Measurements from ENCODE around the gene CXorf38. TPM values are rescaled to one million over a fixed set of nuclear protein-coding genes. Genes with fewer than 3 reads are reported as not detected.

Gene CXorf38
- total and polyA plus RNA-seq, 9 of the 15 experiments (the other 6 are each of a cell fraction or from before 2014, with no cell fraction given): 1.2 to 12.8 (median 8.4) TPM

DNA sequence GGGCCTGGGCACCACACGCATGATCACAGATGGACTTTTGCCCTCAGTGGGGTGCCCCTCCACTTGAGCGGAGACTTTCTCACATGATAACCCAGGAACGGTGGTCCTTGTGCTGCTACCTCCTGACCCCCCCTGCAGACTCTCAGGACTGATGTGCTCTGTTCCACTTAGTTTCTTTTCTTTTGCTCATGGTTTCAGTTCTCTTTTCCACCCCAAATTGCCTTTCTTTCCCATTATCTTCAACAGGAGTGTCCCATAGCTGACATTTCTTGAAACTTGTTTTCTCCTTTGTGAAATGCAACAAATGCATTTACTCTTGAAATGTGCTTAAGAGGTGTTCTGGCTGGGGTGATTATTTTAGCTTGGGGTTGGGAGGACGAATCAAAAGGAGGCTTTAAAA, 15.2 kb downstream of the CXorf38 start (continued):
- TF ChIP-seq, protein P1, sequence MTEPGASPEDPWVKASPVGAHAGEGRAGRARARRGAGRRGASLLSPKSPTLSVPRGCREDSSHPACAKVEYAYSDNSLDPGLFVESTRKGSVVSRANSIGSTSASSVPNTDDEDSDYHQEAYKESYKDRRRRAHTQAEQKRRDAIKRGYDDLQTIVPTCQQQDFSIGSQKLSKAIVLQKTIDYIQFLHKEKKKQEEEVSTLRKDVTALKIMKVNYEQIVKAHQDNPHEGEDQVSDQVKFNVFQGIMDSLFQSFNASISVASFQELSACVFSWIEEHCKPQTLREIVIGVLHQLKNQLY (CRISPR knock-in tag; conservative IDR thresholded peaks at IDR 0.05): no peak
- TF ChIP-seq PTRF (tag; IDR thresholded peaks at IDR 0.05): no peak
- TF ChIP-seq, protein P2, sequence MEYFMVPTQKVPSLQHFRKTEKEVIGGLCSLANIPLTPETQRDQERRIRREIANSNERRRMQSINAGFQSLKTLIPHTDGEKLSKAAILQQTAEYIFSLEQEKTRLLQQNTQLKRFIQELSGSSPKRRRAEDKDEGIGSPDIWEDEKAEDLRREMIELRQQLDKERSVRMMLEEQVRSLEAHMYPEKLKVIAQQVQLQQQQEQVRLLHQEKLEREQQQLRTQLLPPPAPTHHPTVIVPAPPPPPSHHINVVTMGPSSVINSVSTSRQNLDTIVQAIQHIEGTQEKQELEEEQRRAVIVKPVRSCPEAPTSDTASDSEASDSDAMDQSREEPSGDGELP (CRISPR knock-in tag; IDR thresholded peaks at IDR 0.05; ENCODE audit: borderline replicate concordance): no peak
- TF ChIP-seq, protein P3, sequence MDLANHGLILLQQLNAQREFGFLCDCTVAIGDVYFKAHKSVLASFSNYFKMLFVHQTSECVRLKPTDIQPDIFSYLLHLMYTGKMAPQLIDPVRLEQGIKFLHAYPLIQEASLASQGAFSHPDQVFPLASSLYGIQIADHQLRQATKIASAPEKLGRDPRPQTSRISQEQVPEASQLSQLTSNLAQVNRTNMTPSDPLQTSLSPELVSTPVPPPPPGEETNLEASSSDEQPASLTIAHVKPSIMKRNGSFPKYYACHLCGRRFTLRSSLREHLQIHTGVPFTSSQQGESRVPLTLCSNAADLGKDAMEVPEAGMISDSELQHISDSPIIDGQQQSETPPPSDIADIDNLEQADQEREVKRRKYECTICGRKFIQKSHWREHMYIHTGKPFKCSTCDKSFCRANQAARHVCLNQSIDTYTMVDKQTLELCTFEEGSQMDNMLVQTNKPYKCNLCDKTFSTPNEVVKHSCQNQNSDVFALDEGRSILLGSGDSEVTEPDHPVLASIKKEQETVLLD (IDR thresholded peaks at IDR 0.05): no peak

DNA sequence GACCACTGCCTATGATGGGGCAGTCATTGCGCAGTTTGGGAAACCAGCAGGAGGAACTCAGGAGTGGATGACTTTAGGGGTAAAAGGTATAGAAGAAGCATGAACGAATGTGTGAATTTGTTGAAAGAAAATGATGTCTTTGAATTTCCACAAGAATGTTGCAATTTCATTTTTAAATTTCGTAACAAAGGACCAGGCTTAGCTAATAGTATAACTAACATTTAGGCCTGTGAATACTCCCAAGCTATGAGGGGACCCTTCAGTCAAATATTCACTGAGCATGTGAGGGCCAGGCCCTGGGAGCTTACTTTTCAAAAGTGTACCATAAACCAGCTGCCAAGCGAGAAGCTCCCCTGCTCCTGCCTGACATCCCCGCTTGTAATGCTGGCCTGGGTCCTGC, 18.9 kb downstream of the CXorf38 start:
- 90% methylated on average over 5 of the region's 5 CpGs for WGBS (ENCODE audit: insufficient coverage, low coverage, missing lambda C conversion rate)
- Histone ChIP-seq H3K36me3 (ENCODE audit: control insufficient read depth, insufficient read depth, low read length) (peaks cover 41% of the 10 kb centered on the region; the same call in 2 of the 3 replicates), H3K9me3 (replicated peaks; ENCODE audit: control insufficient read depth, insufficient read depth, low read depth, low read length) (no peaks in the 10 kb centered on the region), H3K9ac (ENCODE audit: insufficient read depth in 1 of 2, low read depth in 2 of 2, low read length in 2 of 2) (no peak overlapping the region), H3K27me3 (ENCODE audit: control insufficient read depth in 2 of 2, insufficient read depth in 2 of 2, low read length in 2 of 2) (no peaks in the 10 kb centered on the region), H3K9me1 (ENCODE audit: control insufficient read depth, insufficient read depth, low read length) (no peaks in the 10 kb centered on the region), H3K27ac (ENCODE audit: extremely low read depth, low read depth, low read length) (no peak overlapping the region), H4K20me1 (replicated peaks; ENCODE audit: control insufficient read depth, insufficient read depth, low read length) (no peaks in the 10 kb centered on the region), H3K4me1 (replicated peaks in 1 of 2; ENCODE audit: control insufficient read depth in 2 of 2, insufficient read depth in 2 of 2, low read length in 2 of 2) (no peaks in the 10 kb centered on the region), H3K4me2 (ENCODE audit: insufficient read depth, low read length) (no peak overlapping the region), H3K4me3 (no peak overlapping the region), H3K79me2 (ENCODE audit: control insufficient read depth, insufficient read depth, low read length) (no peaks in the 10 kb centered on the region), H2AFZ (ENCODE audit: low read depth, low read length) (no peak overlapping the region)
- POLR2A ChIA-PET: interaction anchor here (1.1 kb wide), 1 partner anchor 57 kb away, joined by 5 read pairs; no protein-coding TSS in a partner anchor
- CTCF ChIA-PET (ENCODE audit: low intra/inter-chr PET ratio): no interaction called here
- intact Hi-C loops (cut with micrococcal nuclease) (no loop called here), in situ Hi-C loops (cut with MboI) (no loop called here)
- DNase-seq (ENCODE audit: extremely low read depth in 1 of 4, low spot score in 3 of 4) (no peak), ATAC-seq (no peak), FAIRE-seq (no peak)
- BruUV-seq (replicated peaks): no TSS peak
- TF ChIP-seq STAG1 (CRISPR knock-in tag; IDR thresholded peaks at IDR 0.05; ENCODE audit: borderline replicate concordance) (no peak), CCNT2 (IDR thresholded peaks at IDR 0.05; ENCODE audit: borderline replicate concordance, extremely low read depth, insufficient read length, low read depth, low read length) (no peak), ZZZ3 (IDR thresholded peaks at IDR 0.05) (no peak), CEBPB (tag; IDR thresholded peaks at IDR 0.05) (0 out of 2 replicates have a peak, but pooled peaks have one; percentile 47), ZNF184 (CRISPR knock-in tag; IDR thresholded peaks at IDR 0.05) (no peak), ZBED1 (IDR thresholded peaks at IDR 0.05) (no peak), JUNB (CRISPR knock-in tag; conservative IDR thresholded peaks at IDR 0.05) (no peak), XRCC4 (IDR thresholded peaks at IDR 0.05; ENCODE audit: extremely low read depth, insufficient read depth, insufficient read length) (no peak), SRSF7 (optimal IDR thresholded peaks at IDR 0.05; ENCODE audit: low read depth, low read length) (no peak), CEBPG (CRISPR knock-in tag; IDR thresholded peaks at IDR 0.05) (no peak), CEBPG (tag; conservative IDR thresholded peaks at IDR 0.05 in 1 of 2, IDR thresholded peaks at IDR 0.05 in 1 of 2) (0 out of 4 replicates have a peak, but pooled peaks have one; percentile 22 to 26)
- TF ChIP-seq, protein P4, sequence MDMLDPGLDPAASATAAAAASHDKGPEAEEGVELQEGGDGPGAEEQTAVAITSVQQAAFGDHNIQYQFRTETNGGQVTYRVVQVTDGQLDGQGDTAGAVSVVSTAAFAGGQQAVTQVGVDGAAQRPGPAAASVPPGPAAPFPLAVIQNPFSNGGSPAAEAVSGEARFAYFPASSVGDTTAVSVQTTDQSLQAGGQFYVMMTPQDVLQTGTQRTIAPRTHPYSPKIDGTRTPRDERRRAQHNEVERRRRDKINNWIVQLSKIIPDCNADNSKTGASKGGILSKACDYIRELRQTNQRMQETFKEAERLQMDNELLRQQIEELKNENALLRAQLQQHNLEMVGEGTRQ (CRISPR knock-in tag; IDR thresholded peaks at IDR 0.05): no peak
- TF ChIP-seq, protein P5, sequence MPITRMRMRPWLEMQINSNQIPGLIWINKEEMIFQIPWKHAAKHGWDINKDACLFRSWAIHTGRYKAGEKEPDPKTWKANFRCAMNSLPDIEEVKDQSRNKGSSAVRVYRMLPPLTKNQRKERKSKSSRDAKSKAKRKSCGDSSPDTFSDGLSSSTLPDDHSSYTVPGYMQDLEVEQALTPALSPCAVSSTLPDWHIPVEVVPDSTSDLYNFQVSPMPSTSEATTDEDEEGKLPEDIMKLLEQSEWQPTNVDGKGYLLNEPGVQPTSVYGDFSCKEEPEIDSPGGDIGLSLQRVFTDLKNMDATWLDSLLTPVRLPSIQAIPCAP (CRISPR knock-in tag; IDR thresholded peaks at IDR 0.05; ENCODE audit: borderline replicate concordance): no peak

All from K562 (cell line).